ENCODE results near the gene PCDHB1. TPM values are rescaled to one million over a fixed set of nuclear protein-coding genes. Genes with fewer than 3 reads are reported as not detected.

Gene PCDHB1
- total RNA-seq, 2 experiments from 2014 or later = not detected

GRCh38 chr5:141001844-141002604 lies 49.1 kb upstream of the PCDHB1 start:
- BruUV-seq (replicated peaks) = no TSS peak
- no peak for TF ChIP-seq CTCF (conservative IDR thresholded peaks at IDR 0.05; ENCODE audit: low read length)
- no peak for TF ChIP-seq EZH2phosphoT487 (IDR thresholded peaks at IDR 0.05; ENCODE audit: borderline replicate concordance, low read depth, low read length)
- Histone ChIP-seq H3K4me3 (ENCODE audit: low read depth, low read length, poor library complexity, severe bottlenecking) (no peak overlapping the region), H3K4me2 (ENCODE audit: low read length) (no peak overlapping the region), H4K20me1 (ENCODE audit: insufficient read depth, low read length) (no peaks in the 10 kb centered on the region), H3K9me2 (ENCODE audit: insufficient read depth, low read length) (no peaks in the 10 kb centered on the region), H3K79me2 (ENCODE audit: insufficient read depth, low read depth, low read length) (no peaks in the 10 kb centered on the region), H3K4me1 (ENCODE audit: insufficient read depth, low read length, poor library complexity, severe bottlenecking) (no peaks in the 10 kb centered on the region), H2AFZ (ENCODE audit: low read length) (no peak overlapping the region), H3K27ac (ENCODE audit: low read depth, low read length, poor library complexity, severe bottlenecking) (no peak overlapping the region), H3K9me3 (ENCODE audit: low read length) (no peaks in the 10 kb centered on the region), H3K36me3 (ENCODE audit: insufficient read depth, low read length) (no peaks in the 10 kb centered on the region)
- CTCF ChIA-PET (ENCODE audit: unreplicated experiment) = no interaction called here
- POLR2A ChIA-PET = no interaction called here
- intact Hi-C loops (cut with micrococcal nuclease; ENCODE audit: unreplicated experiment) = no loop called here
- DNase-seq (ENCODE audit: low spot score) = no peak

- POLR2A ChIA-PET = no interaction called here
- Histone ChIP-seq H3K27ac (ENCODE audit: low read depth, low read length, poor library complexity, severe bottlenecking) (no peak overlapping the region), H3K4me3 (ENCODE audit: low read depth, low read length, poor library complexity, severe bottlenecking) (no peak overlapping the region), H3K4me2 (ENCODE audit: low read length) (no peak overlapping the region), H3K4me1 (ENCODE audit: insufficient read depth, low read length, poor library complexity, severe bottlenecking) (no peaks in the 10 kb centered on the region), H4K20me1 (ENCODE audit: insufficient read depth, low read length) (no peaks in the 10 kb centered on the region), H3K36me3 (ENCODE audit: insufficient read depth, low read length) (no peaks in the 10 kb centered on the region), H3K9me3 (ENCODE audit: low read length) (no peaks in the 10 kb centered on the region), H3K9me2 (ENCODE audit: insufficient read depth, low read length) (no peaks in the 10 kb centered on the region), H3K79me2 (ENCODE audit: insufficient read depth, low read depth, low read length) (no peaks in the 10 kb centered on the region), H2AFZ (ENCODE audit: low read length) (no peak overlapping the region)
- CTCF ChIA-PET (ENCODE audit: unreplicated experiment) = no interaction called here
- intact Hi-C loops (cut with micrococcal nuclease; ENCODE audit: unreplicated experiment) = no loop called here
- BruUV-seq (replicated peaks) = no TSS peak
- TF ChIP-seq CTCF (conservative IDR thresholded peaks at IDR 0.05; ENCODE audit: low read length) (no peak), EZH2phosphoT487 (IDR thresholded peaks at IDR 0.05; ENCODE audit: borderline replicate concordance, low read depth, low read length) (no peak)
- no peak for DNase-seq (ENCODE audit: low spot score)
Measured at GRCh38 chr5:141002605-141002965, 48.6 kb upstream of the PCDHB1 start.

- H3K36me3 ChIP-seq (ENCODE audit: insufficient read depth, low read length) = no peaks in the 10 kb centered on the region
- no TSS peak for BruUV-seq (replicated peaks)
- H3K79me2 ChIP-seq (ENCODE audit: insufficient read depth, low read depth, low read length) = no peaks in the 10 kb centered on the region
- ChIA-PET CTCF (ENCODE audit: unreplicated experiment) (no interaction called here), POLR2A (no interaction called here)
- no peak overlapping the region for H2AFZ ChIP-seq (ENCODE audit: low read length)
- H3K27ac ChIP-seq (ENCODE audit: low read depth, low read length, poor library complexity, severe bottlenecking) = no peak overlapping the region
- H3K9me3 ChIP-seq (ENCODE audit: low read length) = no peaks in the 10 kb centered on the region
- no peak overlapping the region for H3K4me2 ChIP-seq (ENCODE audit: low read length)
- intact Hi-C loops (cut with micrococcal nuclease; ENCODE audit: unreplicated experiment) = no loop called here
- DNase-seq (ENCODE audit: low spot score) = no peak
- H3K9me2 ChIP-seq (ENCODE audit: insufficient read depth, low read length) = no peaks in the 10 kb centered on the region
- H3K4me3 ChIP-seq (ENCODE audit: low read depth, low read length, poor library complexity, severe bottlenecking) = no peak overlapping the region
- TF ChIP-seq EZH2phosphoT487 (IDR thresholded peaks at IDR 0.05; ENCODE audit: borderline replicate concordance, low read depth, low read length) = no peak
- TF ChIP-seq CTCF (conservative IDR thresholded peaks at IDR 0.05; ENCODE audit: low read length) = no peak
- H3K4me1 ChIP-seq (ENCODE audit: insufficient read depth, low read length, poor library complexity, severe bottlenecking) = no peaks in the 10 kb centered on the region
- H4K20me1 ChIP-seq (ENCODE audit: insufficient read depth, low read length) = no peaks in the 10 kb centered on the region
Measured at GRCh38 chr5:141003031-141003430, 48.1 kb upstream of the PCDHB1 start.

All from OCI-LY7 (cell line).